ENCODE measurements around the gene RET.

Gene RET

GRCh38 chr10:43041422-43042342 is 35.2 kb upstream of the RET start:
- H3K4me1 Mint-ChIP-seq: peaks cover 4 to 6% of the 10 kb centered on the region in 2 donors
- ATAC-seq (replicated peaks) (no peak), DNase-seq (no peak)
- no peaks in the 10 kb centered on the region for H3K36me3 Mint-ChIP-seq
- no peaks in the 10 kb centered on the region for H3K9me3 Mint-ChIP-seq
- no peaks in the 10 kb centered on the region for H3K27me3 Mint-ChIP-seq
- H3K27ac Mint-ChIP-seq: no peak overlapping the region
- H3K4me3 Mint-ChIP-seq: no peak overlapping the region

- H3K27ac Mint-ChIP-seq: no peak overlapping the region
- no peaks in the 10 kb centered on the region for H3K36me3 Mint-ChIP-seq
- no peaks in the 10 kb centered on the region for H3K27me3 Mint-ChIP-seq
- H3K4me3 Mint-ChIP-seq: no peak overlapping the region
- no peaks in the 10 kb centered on the region for H3K9me3 Mint-ChIP-seq
- ATAC-seq (replicated peaks) (no peak), DNase-seq (no peak)
- H3K4me1 Mint-ChIP-seq: peaks cover 4 to 6% of the 10 kb centered on the region in 2 donors
Observed at GRCh38 chr10:43042503-43043341, 34.1 kb upstream of the RET start.

GRCh38 chr10:43043342-43043772 is 33.5 kb upstream of the RET start:
- no peaks in the 10 kb centered on the region for H3K27me3 Mint-ChIP-seq
- peaks cover 4 to 6% of the 10 kb centered on the region in 2 donors for H3K4me1 Mint-ChIP-seq
- no peaks in the 10 kb centered on the region for H3K36me3 Mint-ChIP-seq
- no peak overlapping the region for H3K27ac Mint-ChIP-seq
- DNase-seq (no peak), ATAC-seq (replicated peaks) (no peak)
- no peaks in the 10 kb centered on the region for H3K9me3 Mint-ChIP-seq
- no peak overlapping the region for H3K4me3 Mint-ChIP-seq

- Mint-ChIP-seq H3K27me3 (peaks cover 0 to 4% of the 10 kb centered on the region in 2 donors), H3K4me1 (peaks cover 4 to 6% of the 10 kb centered on the region in 2 donors), H3K27ac (no peak overlapping the region), H3K4me3 (no peak overlapping the region), H3K36me3 (no peaks in the 10 kb centered on the region), H3K9me3 (no peaks in the 10 kb centered on the region)
- ATAC-seq (replicated peaks): no peak
- DNase-seq: no peak
Observed at GRCh38 chr10:43043773-43044447, 33.0 kb upstream of the RET start.

- ATAC-seq (replicated peaks) (peak in 1 of 2 donors; percentile 15), DNase-seq (no peak)
- Mint-ChIP-seq H3K4me1 (peaks cover 4 to 6% of the 10 kb centered on the region in 2 donors), H3K36me3 (no peaks in the 10 kb centered on the region), H3K27me3 (peaks cover 6 to 7% of the 10 kb centered on the region in 2 donors), H3K4me3 (no peak overlapping the region), H3K9me3 (no peaks in the 10 kb centered on the region), H3K27ac (no peak overlapping the region)
Observed at GRCh38 chr10:43044448-43044921, 32.4 kb upstream of the RET start.

DNA sequence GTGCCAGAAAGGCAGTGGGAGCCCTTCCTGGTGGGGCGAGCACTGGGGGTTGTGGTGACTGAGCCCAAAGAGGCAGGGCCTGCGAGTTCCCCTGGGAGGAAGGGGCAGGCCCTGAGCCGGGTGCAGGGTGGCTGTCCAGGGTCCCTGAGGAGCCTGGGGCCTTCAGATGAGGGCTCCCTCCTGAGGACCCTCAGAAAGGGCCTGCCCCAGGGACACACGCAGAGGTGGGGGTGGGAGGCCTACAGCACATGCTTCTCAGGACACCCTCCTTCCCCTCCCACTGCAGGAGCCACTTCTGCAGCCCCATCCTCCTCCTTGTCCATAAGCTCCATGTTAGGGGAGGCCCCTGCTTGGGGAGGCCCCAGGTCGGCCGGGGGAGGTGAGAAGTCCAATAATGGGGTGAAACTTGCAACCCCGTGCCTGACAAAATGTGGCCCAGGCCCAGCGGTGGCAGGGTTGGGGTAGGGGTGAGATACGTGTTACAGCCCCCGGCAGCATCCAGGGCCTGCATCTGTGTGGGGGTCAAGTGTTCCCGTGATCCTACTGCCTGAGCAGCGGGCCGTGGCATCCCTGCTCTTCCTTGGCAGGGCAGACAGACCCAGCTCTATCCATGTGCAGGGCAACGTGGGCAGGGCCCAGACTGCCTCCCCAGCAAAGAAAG is 31.8 kb upstream of the RET start:
- H3K27me3 Mint-ChIP-seq: peaks cover 7% of the 10 kb centered on the region in 2 donors
- H3K4me3 Mint-ChIP-seq: no peak overlapping the region
- H3K4me1 Mint-ChIP-seq: peaks cover 4 to 6% of the 10 kb centered on the region in 2 donors
- no peak overlapping the region for H3K27ac Mint-ChIP-seq
- no peaks in the 10 kb centered on the region for H3K9me3 Mint-ChIP-seq
- H3K36me3 Mint-ChIP-seq: no peaks in the 10 kb centered on the region
- ATAC-seq (replicated peaks) (no peak), DNase-seq (no peak)

DNA sequence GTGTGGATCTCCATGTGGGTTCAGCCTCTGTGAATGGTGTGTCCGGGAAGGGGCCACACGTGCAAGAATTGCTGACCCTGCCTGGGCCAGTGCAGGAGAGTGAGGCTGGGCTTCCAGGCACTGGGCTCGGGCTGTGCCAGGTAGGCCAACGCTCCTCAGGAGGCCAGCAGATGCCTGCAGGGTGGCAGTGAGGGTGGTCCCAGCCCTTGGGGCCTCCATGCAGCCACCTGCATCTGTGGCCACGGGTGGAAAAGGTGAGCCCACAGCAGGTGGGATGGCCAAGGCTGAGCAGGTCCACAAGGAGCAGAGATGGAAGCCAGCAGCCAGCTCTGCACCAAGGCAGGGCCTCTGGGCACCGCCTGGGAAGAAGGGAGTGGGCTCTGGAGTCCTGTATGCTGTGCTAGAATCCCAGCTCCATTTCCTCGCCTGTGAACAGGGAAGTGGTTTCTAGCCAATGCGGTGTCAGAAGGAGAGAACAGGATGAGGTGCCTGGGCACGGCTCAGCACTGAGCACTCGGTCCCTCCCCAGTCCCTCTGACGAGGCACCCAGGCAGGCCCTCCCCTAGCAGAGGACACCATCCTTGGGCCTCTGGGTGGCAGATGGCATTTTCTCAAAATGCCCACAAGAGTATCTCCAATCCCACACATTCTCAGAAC is 31.1 kb upstream of the RET start:
- peak in 1 of 2 donors; percentile 30 for ATAC-seq (replicated peaks)
- H3K4me1 Mint-ChIP-seq: peaks cover 4 to 6% of the 10 kb centered on the region in 2 donors
- DNase-seq: no peak

GRCh38 chr10:43046288-43046991 is 30.4 kb upstream of the RET start:
- H3K36me3 Mint-ChIP-seq: no peaks in the 10 kb centered on the region
- no peak overlapping the region for H3K4me3 Mint-ChIP-seq
- H3K27ac Mint-ChIP-seq: no peak overlapping the region
- no peaks in the 10 kb centered on the region for H3K9me3 Mint-ChIP-seq
- peaks cover 4 to 6% of the 10 kb centered on the region in 2 donors for H3K4me1 Mint-ChIP-seq
- DNase-seq (no peak), ATAC-seq (replicated peaks) (peak in 1 of 2 donors; percentile 9)
- H3K27me3 Mint-ChIP-seq: peaks cover 7% of the 10 kb centered on the region in 2 donors

More for the DNA sequence above, 31.1 kb upstream of the RET start:
- Mint-ChIP-seq H3K36me3 (no peaks in the 10 kb centered on the region), H3K27ac (no peak overlapping the region), H3K4me3 (no peak overlapping the region), H3K27me3 (peaks cover 7% of the 10 kb centered on the region in 2 donors), H3K9me3 (no peaks in the 10 kb centered on the region)

DNA sequence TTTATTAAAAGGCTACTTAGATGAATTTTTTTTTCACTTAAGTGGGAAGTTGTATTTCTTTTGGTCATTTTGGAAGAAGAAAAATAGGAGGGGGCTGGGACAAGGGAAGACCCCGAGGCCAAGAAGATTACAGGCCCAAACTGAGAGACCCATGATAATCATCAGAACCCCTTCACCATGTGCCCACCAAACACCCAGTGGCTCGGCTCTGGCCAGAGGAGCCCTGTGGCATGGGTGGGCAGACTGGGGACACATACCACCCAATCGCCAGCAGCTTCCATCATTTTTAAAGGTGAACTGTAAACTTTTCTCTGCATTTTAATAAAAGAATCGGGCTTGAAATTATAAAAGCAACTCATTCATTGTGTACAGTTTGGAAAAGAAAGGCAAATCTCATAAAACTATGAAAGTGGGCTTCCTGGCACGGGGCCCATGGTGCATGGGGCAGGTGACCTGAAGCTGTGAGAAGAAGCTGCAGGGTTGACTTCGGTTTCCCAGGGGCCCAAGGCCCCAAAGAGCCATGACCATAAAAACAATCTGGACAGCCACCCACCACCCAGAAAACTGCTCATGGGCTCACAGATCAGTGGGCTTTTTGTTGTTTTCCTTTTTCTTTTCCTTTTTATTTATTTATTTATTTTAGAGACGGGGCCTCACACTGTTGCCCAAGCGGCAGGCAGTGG is 29.4 kb upstream of the RET start:
- Mint-ChIP-seq H3K9me3 (no peaks in the 10 kb centered on the region), H3K4me1 (peaks cover 4 to 6% of the 10 kb centered on the region in 2 donors)
- no peak for DNase-seq

GRCh38 chr10:43048301-43049051 is 28.4 kb upstream of the RET start:
- ATAC-seq (replicated peaks): no peak
- H3K27me3 Mint-ChIP-seq: peaks cover 7% of the 10 kb centered on the region in 2 donors
- H3K4me1 Mint-ChIP-seq: peaks cover 4 to 6% of the 10 kb centered on the region in 2 donors
- H3K27ac Mint-ChIP-seq: no peak overlapping the region
- no peaks in the 10 kb centered on the region for H3K36me3 Mint-ChIP-seq
- H3K4me3 Mint-ChIP-seq: no peak overlapping the region
- no peak for DNase-seq
- no peaks in the 10 kb centered on the region for H3K9me3 Mint-ChIP-seq

More for the DNA sequence above, 29.4 kb upstream of the RET start:
- Mint-ChIP-seq H3K27me3 (peaks cover 7% of the 10 kb centered on the region in 2 donors), H3K27ac (no peak overlapping the region), H3K4me3 (no peak overlapping the region), H3K36me3 (no peaks in the 10 kb centered on the region)
- no peak for ATAC-seq (replicated peaks)

GRCh38 chr10:43049081-43049551 is 27.8 kb upstream of the RET start:
- H3K27ac Mint-ChIP-seq: no peak overlapping the region
- H3K4me3 Mint-ChIP-seq: no peak overlapping the region
- no peak for DNase-seq
- H3K36me3 Mint-ChIP-seq: no peaks in the 10 kb centered on the region
- H3K4me1 Mint-ChIP-seq: peaks cover 4% of the 10 kb centered on the region in 2 donors
- H3K9me3 Mint-ChIP-seq: no peaks in the 10 kb centered on the region
- H3K27me3 Mint-ChIP-seq: peaks cover 7% of the 10 kb centered on the region in 2 donors
- no peak for ATAC-seq (replicated peaks)

DNA sequence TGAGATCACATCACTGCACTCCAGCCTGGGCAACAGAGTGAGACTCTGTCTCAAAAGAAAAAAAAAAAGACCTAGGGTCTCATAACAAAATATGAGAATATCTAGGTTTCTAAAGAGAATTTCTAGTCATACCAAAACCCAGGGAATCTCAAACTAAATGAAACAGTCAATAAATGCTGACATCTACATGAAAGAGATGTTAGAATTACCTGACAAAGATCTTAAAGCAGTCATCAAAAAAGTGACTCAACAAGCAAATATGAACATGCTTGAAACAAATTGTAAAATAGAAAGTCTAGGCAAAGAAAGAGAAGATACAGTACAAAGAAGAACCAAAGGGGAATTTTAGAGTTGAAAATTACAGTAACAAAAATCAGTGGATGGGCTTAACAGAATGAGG is 26.9 kb upstream of the RET start:
- no peak for ATAC-seq (replicated peaks)
- Mint-ChIP-seq H3K27me3 (peaks cover 7% of the 10 kb centered on the region in 2 donors), H3K4me3 (no peak overlapping the region), H3K27ac (no peak overlapping the region), H3K4me1 (no peaks in the 10 kb centered on the region), H3K9me3 (no peaks in the 10 kb centered on the region), H3K36me3 (no peaks in the 10 kb centered on the region)
- DNase-seq: no peak

Data from stimulated activated naive B cell treated with anti-CD40 and anti-IgM and Interleukin-4, amounts not matched to agents 10 μg/mL and 1 μg/mL and 100 μg/mL, for 72 hours (primary cell).